CD4-positive, CD25-positive, alpha-beta regulatory T cell (primary cell): ENCODE data around the gene GSDME. TPM values are rescaled to one million over a fixed set of nuclear protein-coding genes. Genes with fewer than 3 reads are reported as not detected.
A peak's percentile ranks its signal among the peaks of the same experiment; 100 is the strongest.

Source experiments
- ATAC-seq, 2 donors: fragments of 150-1000 bp; cut with Tn5 transposase; one replicate each; pipeline ENCODE4 v1.10.0; 2021; ENCODE audit warnings: low read depth in 2 of 2, moderate number of reproducible peaks in 2 of 2, moderate library complexity in 1 of 2
- DNase-seq, 3 donors: peaks; one replicate each; pipeline versions ENCODE4 v3.0.0 to v3.0.0-alpha.2; 2012 to 2022; ENCODE audit warnings: mixed read lengths in 1 of 3
- H3K27ac ChIP-seq: one replicate; pipeline ENCODE4 v1.7.0; 2013; ENCODE audit warnings: mild to moderate bottlenecking, low read length; ENCODE audit not compliant: insufficient read depth, poor library complexity, severe bottlenecking
- H3K27me3 ChIP-seq: one replicate; pipeline ENCODE4 v1.7.0; 2013; ENCODE audit warnings: low read length; ENCODE audit not compliant: control insufficient read depth, insufficient read depth
- H3K36me3 ChIP-seq: one replicate; pipeline ENCODE4 v1.7.0; 2013; ENCODE audit warnings: mild to moderate bottlenecking, low read length, moderate library complexity; ENCODE audit not compliant: control insufficient read depth, insufficient read depth
- H3K4me1 ChIP-seq: 2 replicates; pipeline ENCODE4 v1.7.0; 2013; ENCODE audit warnings: mild to moderate bottlenecking, low read length; ENCODE audit not compliant: insufficient read depth, control insufficient read depth, poor library complexity, severe bottlenecking
- H3K4me3 ChIP-seq: one replicate; pipeline ENCODE4 v1.7.0; 2013; ENCODE audit warnings: low read depth, mild to moderate bottlenecking, low read length, moderate library complexity
- H3K9me3 ChIP-seq, 2 experiments: 1 replicate in 1 of 2; 2 replicates in 1 of 2; pipeline ENCODE4 v1.7.0; 2013; ENCODE audit warnings: low read length in 2 of 2, mild to moderate bottlenecking in 1 of 2, moderate library complexity in 1 of 2; ENCODE audit not compliant: control insufficient read depth in 2 of 2
- H3K27ac Mint-ChIP-seq, 3 donors: one replicate each; pipeline ENCODE4 v1.8.0; 2020 to 2022; ENCODE audit warnings: mild to moderate bottlenecking in 3 of 3, mixed read lengths in 3 of 3, moderate library complexity in 2 of 3
- H3K27me3 Mint-ChIP-seq: one replicate; pipeline ENCODE4 v1.8.0; 2022; ENCODE audit warnings: mild to moderate bottlenecking, mixed read lengths
- H3K36me3 Mint-ChIP-seq: one replicate; pipeline ENCODE4 v1.8.0; 2020; ENCODE audit warnings: mixed read lengths
- H3K4me1 Mint-ChIP-seq, 4 donors: one replicate each; pipeline ENCODE4 v1.8.0; 2020 to 2022; ENCODE audit warnings: mixed read lengths in 4 of 4, mild to moderate bottlenecking in 1 of 4
- H3K4me3 Mint-ChIP-seq, 4 donors: one replicate each; pipeline ENCODE4 v1.8.0; 2020 to 2022; ENCODE audit warnings: mild to moderate bottlenecking in 4 of 4, mixed read lengths in 4 of 4, moderate library complexity in 3 of 4
- H3K9me3 Mint-ChIP-seq, 7 donors: one replicate each; pipeline ENCODE4 v1.8.0; 2020 to 2022; ENCODE audit warnings: mixed read lengths in 7 of 7, mild to moderate bottlenecking in 3 of 7, moderate library complexity in 2 of 7
- polyA plus RNA-seq, 4 donors: library from polyadenylated mRNA; unstranded; fragments of 300-500 nt; fragmentation: Illumina TruSeq; gene quantifications; one replicate each; pipeline ENCODE4 v1.2.3, GENCODE V29; 2021
- total RNA-seq: library from RNA; stranded (reverse); gene quantifications from one replicate; pipeline ENCODE4 v1.2.3, GENCODE V29; 2022

The GSDME gene
- not detected for total RNA-seq
- under 1 TPM in 3 of 4 donors, not detected in 1; 0.15 to 0.55 (median 0.38) TPM for polyA plus RNA-seq

GRCh38 chr7:24757353-24758275, at the start of gene GSDME:
Gene GSDME (minus strand): TSS chr7:24757464. CDS start chr7:24749774, 7,690 bp downstream.
- Histone ChIP-seq H3K27me3 (peaks cover 43% of the 10 kb centered on the region), H3K4me3 (no peak within 1 kb of the TSS), H3K36me3 (no peaks in the 10 kb centered on the region), H3K27ac (no peak within 1 kb of the TSS), H3K9me3 (no peaks in the 10 kb centered on the region), H3K4me1 (peaks cover 11% of the 10 kb centered on the region)
- ATAC-seq (peak; percentile 41 to 45), DNase-seq (peak in 2 of 3 donors; percentile 8 to 32)
- peaks cover 72% of the 10 kb centered on the region for H3K27me3 Mint-ChIP-seq
- H3K36me3 Mint-ChIP-seq, result no peaks in the 10 kb centered on the region
- H3K4me3 Mint-ChIP-seq, result peak within 1 kb of the TSS; percentile 52 to 87 (median 82)
- H3K4me1 Mint-ChIP-seq, result peaks cover 0 to 22% (median 14%) of the 10 kb centered on the region in 4 donors
- peaks cover 0 to 2% (median 0%) of the 10 kb centered on the region in 7 donors for H3K9me3 Mint-ChIP-seq
- no peak within 1 kb of the TSS for H3K27ac Mint-ChIP-seq

GRCh38 chr7:24802300-24802699, 45.0 kb upstream of the GSDME start:
- Mint-ChIP-seq H3K4me3 (no peak overlapping the region), H3K27ac (no peak overlapping the region), H3K9me3 (peaks cover 0 to 2% (median 0%) of the 10 kb centered on the region in 7 donors), H3K27me3 (no peaks in the 10 kb centered on the region), H3K4me1 (peaks cover 5 to 10% (median 6%) of the 10 kb centered on the region in 4 donors), H3K36me3 (peaks cover 55% of the 10 kb centered on the region)
- peaks cover 55% of the 10 kb centered on the region for H3K36me3 ChIP-seq
- no peaks in the 10 kb centered on the region for H3K9me3 ChIP-seq
- no peak overlapping the region for H3K4me3 ChIP-seq
- ATAC-seq, result no peak
- no peaks in the 10 kb centered on the region for H3K4me1 ChIP-seq
- no peak for DNase-seq
- no peaks in the 10 kb centered on the region for H3K27me3 ChIP-seq
- H3K27ac ChIP-seq, result no peak overlapping the region

- Histone ChIP-seq H3K27me3 (no peaks in the 10 kb centered on the region), H3K27ac (no peak overlapping the region), H3K4me1 (no peaks in the 10 kb centered on the region), H3K9me3 (no peaks in the 10 kb centered on the region), H3K36me3 (peaks cover 55% of the 10 kb centered on the region), H3K4me3 (no peak overlapping the region)
- DNase-seq (no peak), ATAC-seq (no peak)
- Mint-ChIP-seq H3K9me3 (peaks cover 0 to 2% (median 0%) of the 10 kb centered on the region in 7 donors), H3K27ac (no peak overlapping the region), H3K36me3 (peaks cover 56% of the 10 kb centered on the region), H3K4me1 (peaks cover 6 to 13% (median 7%) of the 10 kb centered on the region in 4 donors), H3K4me3 (no peak overlapping the region), H3K27me3 (no peaks in the 10 kb centered on the region)
These were observed 44.6 kb upstream of the GSDME start for GRCh38 chr7:24801883-24802282.

GRCh38 chr7:24800667-24801066, 43.4 kb upstream of the GSDME start:
- Mint-ChIP-seq H3K4me3 (no peak overlapping the region), H3K27ac (no peak overlapping the region), H3K36me3 (peaks cover 55% of the 10 kb centered on the region), H3K27me3 (no peaks in the 10 kb centered on the region), H3K9me3 (peaks cover 0 to 2% (median 0%) of the 10 kb centered on the region in 7 donors), H3K4me1 (peaks cover 7 to 15% (median 10%) of the 10 kb centered on the region in 4 donors)
- ATAC-seq (no peak), DNase-seq (peak in 1 of 3 donors; percentile 67)
- H3K36me3 ChIP-seq, result peaks cover 50% of the 10 kb centered on the region
- H3K4me3 ChIP-seq, result no peak overlapping the region
- H3K27ac ChIP-seq, result no peak overlapping the region
- H3K27me3 ChIP-seq, result no peaks in the 10 kb centered on the region
- no peaks in the 10 kb centered on the region for H3K9me3 ChIP-seq
- no peaks in the 10 kb centered on the region for H3K4me1 ChIP-seq

GRCh38 chr7:24800073-24800472, 42.8 kb upstream of the GSDME start:
- no peaks in the 10 kb centered on the region for H3K27me3 ChIP-seq
- peaks cover 55% of the 10 kb centered on the region for H3K36me3 Mint-ChIP-seq
- no peak for DNase-seq
- H3K9me3 Mint-ChIP-seq, result peaks cover 0 to 2% (median 0%) of the 10 kb centered on the region in 7 donors
- no peak for ATAC-seq
- H3K4me1 ChIP-seq, result no peaks in the 10 kb centered on the region
- H3K4me3 Mint-ChIP-seq, result no peak overlapping the region
- H3K27ac ChIP-seq, result no peak overlapping the region
- peaks cover 7 to 15% (median 10%) of the 10 kb centered on the region in 4 donors for H3K4me1 Mint-ChIP-seq
- no peak overlapping the region for H3K4me3 ChIP-seq
- H3K27me3 Mint-ChIP-seq, result no peaks in the 10 kb centered on the region
- H3K36me3 ChIP-seq, result peaks cover 50% of the 10 kb centered on the region
- H3K9me3 ChIP-seq, result no peaks in the 10 kb centered on the region
- no peak overlapping the region for H3K27ac Mint-ChIP-seq

- peaks cover 44% of the 10 kb centered on the region for H3K36me3 ChIP-seq
- ATAC-seq, result no peak
- Mint-ChIP-seq H3K4me1 (peaks cover 10 to 20% (median 14%) of the 10 kb centered on the region in 4 donors), H3K9me3 (peaks cover 0 to 2% (median 0%) of the 10 kb centered on the region in 7 donors), H3K27me3 (no peaks in the 10 kb centered on the region), H3K36me3 (peaks cover 50% of the 10 kb centered on the region), H3K27ac (no peak overlapping the region), H3K4me3 (no peak overlapping the region)
- H3K27me3 ChIP-seq, result no peaks in the 10 kb centered on the region
- no peak for DNase-seq
- no peaks in the 10 kb centered on the region for H3K9me3 ChIP-seq
- no peak overlapping the region for H3K27ac ChIP-seq
- H3K4me3 ChIP-seq, result no peak overlapping the region
- H3K4me1 ChIP-seq, result no peaks in the 10 kb centered on the region
These were observed 42.2 kb upstream of the GSDME start for GRCh38 chr7:24799506-24799905.

- no peak overlapping the region for H3K4me3 Mint-ChIP-seq
- no peaks in the 10 kb centered on the region for H3K27me3 Mint-ChIP-seq
- H3K4me1 ChIP-seq, result no peaks in the 10 kb centered on the region
- DNase-seq (no peak), ATAC-seq (no peak)
- H3K36me3 ChIP-seq, result peaks cover 33% of the 10 kb centered on the region
- H3K27ac Mint-ChIP-seq, result no peak overlapping the region
- H3K4me3 ChIP-seq, result no peak overlapping the region
- H3K9me3 ChIP-seq, result no peaks in the 10 kb centered on the region
- no peak overlapping the region for H3K27ac ChIP-seq
- no peaks in the 10 kb centered on the region for H3K27me3 ChIP-seq
- H3K36me3 Mint-ChIP-seq, result peaks cover 41% of the 10 kb centered on the region
- peaks cover 16 to 28% (median 23%) of the 10 kb centered on the region in 4 donors for H3K4me1 Mint-ChIP-seq
- peaks cover 0 to 2% (median 0%) of the 10 kb centered on the region in 7 donors for H3K9me3 Mint-ChIP-seq
These were observed 41.0 kb upstream of the GSDME start for GRCh38 chr7:24798261-24798660.
